Spleen (tissue), 7 donors: ENCODE data around the gene TTLL12.

ENCODE experiments used
- POLR2A ChIP-seq, 3 donors: fragments of 450-650 bp; IDR thresholded peaks; one replicate each; pipeline ENCODE4 v1.5.1; 2017; ENCODE audit warnings: antibody characterized with exemption in 3 of 3, mild to moderate bottlenecking in 1 of 3
- POLR2AphosphoS5 ChIP-seq, 3 donors: sonication (generic); formaldehyde crosslinking; IDR thresholded peaks; one replicate each; pipeline ENCODE4 v1.5.1; 2017; ENCODE audit warnings: antibody characterized with exemption in 3 of 3
- TF ChIP-seq, protein P1 (sequence below), 11 experiments: fragments of 200-600 bp in 7 of 11; fragments of 450-650 bp in 4 of 11; sonication (generic) in 4 of 11; IDR thresholded peaks in 8 of 11; conservative IDR thresholded peaks in 3 of 11; 1 replicate in 7 of 11; 2 replicates in 4 of 11; pipeline versions ENCODE4 v1.4.0 to v1.8.0; 2016 to 2021; ENCODE audit warnings: antibody characterized with exemption in 11 of 11, inconsistent platforms in 4 of 11, mild to moderate bottlenecking in 1 of 11
- donor health status: DM: no; HTN: no; CAD: no; lungs with moderate emphysema.
- donor health status: DM: no; HTN: no; CAD: no.
- donor health status: DM: no; HTN: no; CAD: no.

DNA sequence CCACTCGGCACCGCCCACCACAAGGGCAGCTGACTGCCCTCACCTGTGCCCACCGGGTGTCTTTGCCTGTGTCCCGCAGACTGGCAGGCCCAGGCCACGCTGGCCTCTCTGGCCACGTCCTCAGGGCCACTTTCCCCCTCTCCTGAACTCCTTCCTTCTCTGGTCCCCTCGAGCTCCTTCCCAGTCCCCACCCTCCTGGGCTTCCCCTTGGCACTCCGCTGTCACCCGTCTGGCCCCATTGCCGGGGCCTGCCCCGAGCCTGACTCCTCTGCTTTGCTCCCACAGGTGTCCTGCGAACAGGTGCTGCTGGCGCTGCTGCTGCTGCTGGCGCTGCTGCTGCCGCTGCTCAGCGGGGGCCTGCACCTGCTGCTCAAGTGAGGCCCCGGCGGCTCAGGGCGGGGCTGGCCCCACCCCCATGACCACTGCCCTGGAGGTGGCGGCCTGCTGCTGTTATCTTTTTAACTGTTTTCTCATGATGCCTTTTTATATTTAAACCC is 58.0 kb downstream of the TTLL12 start:
- TF ChIP-seq, protein P1, sequence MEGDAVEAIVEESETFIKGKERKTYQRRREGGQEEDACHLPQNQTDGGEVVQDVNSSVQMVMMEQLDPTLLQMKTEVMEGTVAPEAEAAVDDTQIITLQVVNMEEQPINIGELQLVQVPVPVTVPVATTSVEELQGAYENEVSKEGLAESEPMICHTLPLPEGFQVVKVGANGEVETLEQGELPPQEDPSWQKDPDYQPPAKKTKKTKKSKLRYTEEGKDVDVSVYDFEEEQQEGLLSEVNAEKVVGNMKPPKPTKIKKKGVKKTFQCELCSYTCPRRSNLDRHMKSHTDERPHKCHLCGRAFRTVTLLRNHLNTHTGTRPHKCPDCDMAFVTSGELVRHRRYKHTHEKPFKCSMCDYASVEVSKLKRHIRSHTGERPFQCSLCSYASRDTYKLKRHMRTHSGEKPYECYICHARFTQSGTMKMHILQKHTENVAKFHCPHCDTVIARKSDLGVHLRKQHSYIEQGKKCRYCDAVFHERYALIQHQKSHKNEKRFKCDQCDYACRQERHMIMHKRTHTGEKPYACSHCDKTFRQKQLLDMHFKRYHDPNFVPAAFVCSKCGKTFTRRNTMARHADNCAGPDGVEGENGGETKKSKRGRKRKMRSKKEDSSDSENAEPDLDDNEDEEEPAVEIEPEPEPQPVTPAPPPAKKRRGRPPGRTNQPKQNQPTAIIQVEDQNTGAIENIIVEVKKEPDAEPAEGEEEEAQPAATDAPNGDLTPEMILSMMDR (IDR thresholded peaks at IDR 0.05 in 8 of 11, conservative IDR thresholded peaks at IDR 0.05 in 3 of 11) = no peak
- peak in 2 of 3 donors; percentile 19 to 47 for TF ChIP-seq POLR2AphosphoS5 (IDR thresholded peaks at IDR 0.05)
- no peak for TF ChIP-seq POLR2A (IDR thresholded peaks at IDR 0.05)
